Osteoblast (primary cell): ENCODE data around the gene GLRX3. TPM values are rescaled to one million over a fixed set of nuclear protein-coding genes. Genes with fewer than 3 reads are reported as not detected.
A peak's percentile ranks its signal among the peaks of the same experiment; 100 is the strongest.

Experiments used
- DNase-seq: peaks from one replicate; pipeline ENCODE4 v3.0.0; 2011; ENCODE audit warnings: low spot score, mixed read lengths; ENCODE audit not compliant: insufficient read length; ENCODE audit errors: missing footprints
- H2AFZ ChIP-seq: 2 replicates; pipeline ENCODE4 v1.6.0; 2011; ENCODE audit warnings: mild to moderate bottlenecking, low read length
- H3K27ac ChIP-seq: 2 replicates; pipeline ENCODE4 v1.5.1; 2011; ENCODE audit warnings: mild to moderate bottlenecking, low read depth, low read length, moderate library complexity
- H3K27me3 ChIP-seq: 2 replicates; pipeline ENCODE4 v1.6.0; 2012; ENCODE audit warnings: mild to moderate bottlenecking, control low read depth, inconsistent platforms, low read length, moderate library complexity; ENCODE audit not compliant: insufficient read depth
- H3K36me3 ChIP-seq: 2 replicates; pipeline ENCODE4 v1.5.1; 2011; ENCODE audit warnings: mild to moderate bottlenecking, low read length, control low read depth, moderate library complexity; ENCODE audit not compliant: insufficient read depth
- H3K4me1 ChIP-seq: 2 replicates; pipeline ENCODE4 v1.5.1; 2011; ENCODE audit warnings: mild to moderate bottlenecking, low read length, control low read depth, moderate library complexity; ENCODE audit not compliant: insufficient read depth
- H3K4me2 ChIP-seq: 2 replicates; pipeline ENCODE4 v1.6.0; 2011; ENCODE audit warnings: mild to moderate bottlenecking, low read length; ENCODE audit not compliant: insufficient read depth
- H3K4me3 ChIP-seq: fragments of 200-600 bp; sonication (generic); 3 replicates; pipeline ENCODE4 v1.5.1; 2012; ENCODE audit warnings: mild to moderate bottlenecking, low read length, inconsistent platforms; ENCODE audit not compliant: insufficient read depth
- H3K79me2 ChIP-seq: 2 replicates; pipeline ENCODE4 v1.6.0; 2012; ENCODE audit warnings: mild to moderate bottlenecking, low read length, control low read depth, inconsistent platforms; ENCODE audit not compliant: insufficient read depth
- H3K9me3 ChIP-seq: 2 replicates; pipeline ENCODE4 v1.5.1; 2011; ENCODE audit warnings: low read depth, low read length, control low read depth
- H4K20me1 ChIP-seq: 2 replicates; pipeline ENCODE4 v1.6.0; 2012; ENCODE audit warnings: mild to moderate bottlenecking, low read length, control low read depth; ENCODE audit not compliant: insufficient read depth
- CTCF ChIP-seq: IDR thresholded peaks from 2 replicates; pipeline ENCODE4 v1.5.1; 2011; ENCODE audit warnings: mild to moderate bottlenecking, low read depth, low read length, moderate library complexity; ENCODE audit errors: extremely low read depth
- total RNA-seq: library from RNA; depleted of rRNA; stranded (reverse); fragments of >200 nt; gene quantifications from 2 replicates; pipeline ENCODE4 v1.2.3, GENCODE V29; 2012

Gene GLRX3
- total RNA-seq, 1 donor: 74.9 TPM

- Histone ChIP-seq H4K20me1 (no peaks in the 10 kb centered on the region), H2AFZ (no peak overlapping the region), H3K27ac (no peak overlapping the region), H3K36me3 (no peaks in the 10 kb centered on the region), H3K27me3 (no peaks in the 10 kb centered on the region), H3K4me2 (no peak overlapping the region), H3K4me3 (no peak overlapping the region), H3K79me2 (no peaks in the 10 kb centered on the region), H3K9me3 (no peaks in the 10 kb centered on the region), H3K4me1 (no peaks in the 10 kb centered on the region)
- DNase-seq: no peak
- no peak for TF ChIP-seq CTCF
These were observed 14.6 kb upstream of the GLRX3 start for GRCh38 chr10:130121486-130122079.

GRCh38 chr10:130127364-130128061, 8.7 kb upstream of the GLRX3 start:
- Histone ChIP-seq H3K4me3 (no peak overlapping the region), H2AFZ (no peak overlapping the region), H3K4me2 (peak overlapping the region; percentile 36), H3K27me3 (no peaks in the 10 kb centered on the region), H3K79me2 (no peaks in the 10 kb centered on the region), H3K36me3 (no peaks in the 10 kb centered on the region), H3K9me3 (no peaks in the 10 kb centered on the region), H4K20me1 (no peaks in the 10 kb centered on the region), H3K27ac (no peak overlapping the region), H3K4me1 (peaks cover 9% of the 10 kb centered on the region)
- peak; percentile 94 for DNase-seq
- peak; percentile 88 for TF ChIP-seq CTCF

- TF ChIP-seq CTCF: no peak
- H3K4me1 ChIP-seq: peaks cover 9% of the 10 kb centered on the region
- no peak overlapping the region for H3K4me3 ChIP-seq
- H3K79me2 ChIP-seq: no peaks in the 10 kb centered on the region
- no peak for DNase-seq
- peak overlapping the region; percentile 36 for H3K4me2 ChIP-seq
- no peaks in the 10 kb centered on the region for H3K27me3 ChIP-seq
- H3K36me3 ChIP-seq: no peaks in the 10 kb centered on the region
- H4K20me1 ChIP-seq: no peaks in the 10 kb centered on the region
- no peaks in the 10 kb centered on the region for H3K9me3 ChIP-seq
- H2AFZ ChIP-seq: no peak overlapping the region
- no peak overlapping the region for H3K27ac ChIP-seq
These were observed 8.0 kb upstream of the GLRX3 start for GRCh38 chr10:130128062-130128781.

- no peak for DNase-seq
- Histone ChIP-seq H4K20me1 (no peaks in the 10 kb centered on the region), H3K4me3 (no peak overlapping the region), H3K79me2 (no peaks in the 10 kb centered on the region), H3K4me2 (no peak overlapping the region), H2AFZ (no peak overlapping the region), H3K27ac (no peak overlapping the region), H3K9me3 (no peaks in the 10 kb centered on the region), H3K4me1 (peaks cover 9% of the 10 kb centered on the region), H3K27me3 (no peaks in the 10 kb centered on the region), H3K36me3 (no peaks in the 10 kb centered on the region)
- TF ChIP-seq CTCF: no peak
These were observed 7.3 kb upstream of the GLRX3 start for GRCh38 chr10:130128922-130129321.
